HepG2 (cell line): ENCODE measurements around the gene TTLL6. TPM values are rescaled to one million over a fixed set of nuclear protein-coding genes. Genes with fewer than 3 reads are reported as not detected.
A peak's percentile ranks its signal among the peaks of the same experiment; 100 is the strongest.

ENCODE experiments used
- AHDC1 ChIP-seq: sonication (generic); formaldehyde crosslinking; IDR thresholded peaks from 2 replicates; pipeline ENCODE4 v1.5.1; 2020; ENCODE audit warnings: mild to moderate bottlenecking, missing genetic modification reagents, borderline replicate concordance
- MZF1 ChIP-seq: sonication (generic); formaldehyde crosslinking; IDR thresholded peaks from 2 replicates; pipeline ENCODE4 v1.8.1; 2023; ENCODE audit warnings: mild to moderate bottlenecking, missing genetic modification reagents, borderline replicate concordance
- NBN ChIP-seq: fragments of 450-650 bp; conservative IDR thresholded peaks from 2 replicates; pipeline ENCODE4 v1.6.1; 2017
- POGK ChIP-seq: sonication (generic); formaldehyde crosslinking; conservative IDR thresholded peaks from 2 replicates; pipeline ENCODE4 v1.8.0; 2022; ENCODE audit warnings: mild to moderate bottlenecking, moderate library complexity, missing genetic modification reagents
- TFE3 ChIP-seq: IDR thresholded peaks from 2 replicates; pipeline ENCODE4 v1.6.1; 2016
- polyA plus RNA-seq, 8 experiments: library from polyadenylated mRNA; depleted of rRNA in 3 of 8; stranded (reverse) in 7 of 8; unstranded in 1 of 8; fragments of >200 nt; fragmentation: Illumina TruSeq in 4 of 8; extraction: Trizol in 4 of 8; gene quantifications; 2 replicates each; pipeline versions ENCODE4 v1.2.1 to v1.2.3, GENCODE V29; 2011 to 2016; ENCODE audit warnings: low read depth in 4 of 8, missing spikeins in 1 of 8, mixed read lengths in 1 of 8; ENCODE audit not compliant: insufficient read depth in 1 of 8
- total RNA-seq, 5 experiments: library from RNA; depleted of rRNA; stranded (reverse); fragments of >200 nt; fragmentation: Illumina TruSeq; extraction: Trizol; gene quantifications; 2 replicates each; pipeline ENCODE4 v1.2.3, GENCODE V29; 2016; ENCODE audit warnings: low read depth in 1 of 5

Gene TTLL6
- total and polyA plus RNA-seq, 2 of the 13 experiments (the other 11 are each of a cell fraction or from before 2014, with no cell fraction given), result 0.04 to 0.08 TPM

GRCh38 chr17:48724251-48725003 is 92.6 kb downstream of the TTLL6 start (continued):
- TF ChIP-seq AHDC1 (0 out of 2 replicates have a peak, but pooled peaks have one; percentile 35), NBN (no peak), TFE3 (CRISPR knock-in tag) (no peak), MZF1 (CRISPR knock-in tag) (no peak), POGK (CRISPR knock-in tag) (0 out of 2 replicates have a peak, but pooled peaks have one; percentile 27)
